Measurements from ENCODE around the gene CREB3L2. TPM values are rescaled to one million over a fixed set of nuclear protein-coding genes. Genes with fewer than 3 reads are reported as not detected.
A peak's percentile ranks its signal among the peaks of the same experiment; 100 is the strongest.

The CREB3L2 gene
- total RNA-seq, 1 donor from 2014 or later: 45.6 TPM

GRCh38 chr7:137967143-137968018, 34.5 kb downstream of the CREB3L2 start:
- Mint-ChIP-seq H3K36me3 (ENCODE audit: low read depth) (peaks cover 6% of the 10 kb centered on the region), H3K27me3 (no peaks in the 10 kb centered on the region)

GRCh38 chr7:137966641-137967142, 35.2 kb downstream of the CREB3L2 start:
- Mint-ChIP-seq H3K27ac (no peak overlapping the region), H3K9me3 (no peaks in the 10 kb centered on the region), H3K36me3 (ENCODE audit: low read depth) (peaks cover 6% of the 10 kb centered on the region), H3K27me3 (no peaks in the 10 kb centered on the region), H3K4me3 (no peak overlapping the region), H3K4me1 (peaks cover 14% of the 10 kb centered on the region)
- no peak for DNase-seq
- intact Hi-C loops (cut with micrococcal nuclease): no loop called here

More at GRCh38 chr7:137967143-137968018, 34.5 kb downstream of the CREB3L2 start:
- Mint-ChIP-seq H3K9me3 (no peaks in the 10 kb centered on the region), H3K4me1 (peaks cover 11% of the 10 kb centered on the region), H3K4me3 (no peak overlapping the region), H3K27ac (no peak overlapping the region)
- intact Hi-C loops (cut with micrococcal nuclease): no loop called here
- no peak for DNase-seq

- no peak overlapping the region for H3K4me3 Mint-ChIP-seq
- DNase-seq: no peak
- no peaks in the 10 kb centered on the region for H3K27me3 Mint-ChIP-seq
- no peaks in the 10 kb centered on the region for H3K9me3 Mint-ChIP-seq
- peaks cover 20% of the 10 kb centered on the region for H3K4me1 Mint-ChIP-seq
- H3K36me3 Mint-ChIP-seq (ENCODE audit: low read depth): peaks cover 6% of the 10 kb centered on the region
- intact Hi-C loops (cut with micrococcal nuclease): no loop called here
- no peak overlapping the region for H3K27ac Mint-ChIP-seq
Observed at GRCh38 chr7:137965942-137966640, 35.8 kb downstream of the CREB3L2 start.

- H3K4me3 Mint-ChIP-seq: no peak overlapping the region
- peaks cover 6% of the 10 kb centered on the region for H3K36me3 Mint-ChIP-seq (ENCODE audit: low read depth)
- intact Hi-C loops (cut with micrococcal nuclease): no loop called here
- H3K27ac Mint-ChIP-seq: no peak overlapping the region
- peaks cover 22% of the 10 kb centered on the region for H3K4me1 Mint-ChIP-seq
- DNase-seq: no peak
- H3K27me3 Mint-ChIP-seq: no peaks in the 10 kb centered on the region
- no peaks in the 10 kb centered on the region for H3K9me3 Mint-ChIP-seq
Observed at GRCh38 chr7:137964824-137965545, 36.9 kb downstream of the CREB3L2 start.

DNA sequence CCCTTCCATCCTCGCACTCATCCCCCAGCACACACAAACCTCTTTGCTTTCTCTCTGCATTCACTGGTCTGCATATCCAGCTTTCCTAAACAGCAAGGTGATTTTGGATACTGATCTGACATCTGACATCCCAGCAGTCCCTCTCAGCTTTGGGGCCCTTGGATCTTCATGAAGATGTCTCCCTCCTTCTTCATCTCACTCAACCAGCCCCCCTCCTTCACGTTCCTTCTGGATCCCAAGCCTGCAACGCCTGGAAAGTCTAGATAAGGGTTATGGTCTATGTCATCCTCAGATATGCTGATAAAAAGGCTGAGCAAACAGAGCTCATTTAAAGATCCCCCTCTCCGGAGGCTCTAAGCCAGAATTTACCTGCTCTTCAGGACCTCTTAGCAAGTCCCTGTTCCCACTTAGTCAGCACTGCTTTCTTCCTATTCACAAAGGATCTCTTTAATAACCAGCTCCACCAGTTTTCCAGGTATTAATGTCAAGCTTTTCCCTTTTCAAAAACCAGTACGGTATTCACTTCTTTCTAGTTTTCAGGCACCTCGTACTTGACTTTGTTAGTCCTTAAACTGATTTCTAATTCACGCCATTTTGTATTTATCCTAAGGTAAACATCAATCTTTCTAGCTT, 38.9 kb downstream of the CREB3L2 start:
- Mint-ChIP-seq H3K36me3 (ENCODE audit: low read depth) (peaks cover 7% of the 10 kb centered on the region), H3K4me1 (peaks cover 22% of the 10 kb centered on the region), H3K27ac (no peak overlapping the region), H3K9me3 (no peaks in the 10 kb centered on the region), H3K4me3 (no peak overlapping the region), H3K27me3 (no peaks in the 10 kb centered on the region)
- no peak for DNase-seq
- intact Hi-C loops (cut with micrococcal nuclease): no loop called here

GRCh38 chr7:137962491-137962874, 39.4 kb downstream of the CREB3L2 start:
- Mint-ChIP-seq H3K9me3 (no peaks in the 10 kb centered on the region), H3K4me1 (peaks cover 19% of the 10 kb centered on the region)
- intact Hi-C loops (cut with micrococcal nuclease): no loop called here

DNA sequence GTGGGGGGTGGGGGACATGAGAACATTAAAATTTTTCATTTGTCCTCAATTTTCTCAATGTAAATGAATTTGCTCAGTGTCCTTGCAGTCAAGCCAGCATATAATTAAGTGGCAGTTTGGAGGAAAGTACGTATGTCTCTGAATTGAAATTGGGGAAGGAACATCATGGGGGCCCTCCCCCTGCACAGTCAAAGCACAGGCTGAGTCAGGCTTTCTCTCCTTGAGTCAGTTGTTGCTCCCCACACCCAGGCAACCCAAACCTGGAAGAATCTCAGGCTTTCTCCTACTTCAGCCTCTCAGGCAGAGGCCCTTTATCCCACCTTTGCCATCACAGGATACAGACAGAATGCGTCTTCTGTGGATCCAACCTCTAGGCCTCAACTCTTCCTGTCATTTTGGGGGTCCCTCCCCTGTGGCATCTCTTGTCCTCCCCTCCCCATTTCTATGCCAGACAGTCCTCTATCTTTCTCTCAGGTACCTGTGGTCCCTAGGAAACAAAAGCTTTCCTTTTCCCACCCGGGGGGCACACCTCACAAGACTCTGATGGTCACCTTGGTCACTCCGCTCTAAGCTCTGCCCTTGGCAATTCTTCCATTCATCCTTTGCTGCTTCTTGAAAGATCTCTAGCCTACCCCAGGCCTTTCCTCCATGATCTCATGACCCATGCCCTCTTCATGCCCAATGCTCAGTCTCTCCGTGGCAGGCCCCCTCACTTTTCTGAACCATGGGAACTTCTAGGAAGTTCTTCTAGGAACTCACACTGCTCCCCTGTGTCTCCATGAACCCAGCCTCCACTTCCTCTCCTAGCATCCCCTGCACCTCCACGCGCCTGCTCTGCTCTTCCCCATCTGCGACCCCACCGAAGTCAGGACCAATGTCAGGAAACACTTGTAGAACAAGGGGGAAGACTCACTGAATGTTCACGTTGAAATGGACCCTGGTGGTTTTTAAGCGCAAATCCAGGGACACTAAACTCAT, 40.4 kb downstream of the CREB3L2 start:
- Mint-ChIP-seq H3K4me3 (no peak overlapping the region), H3K9me3 (no peaks in the 10 kb centered on the region), H3K27ac (peak overlapping the region; percentile 34), H3K36me3 (ENCODE audit: low read depth) (peaks cover 13% of the 10 kb centered on the region), H3K4me1 (peaks cover 19% of the 10 kb centered on the region), H3K27me3 (no peaks in the 10 kb centered on the region)
- DNase-seq: no peak
- intact Hi-C loops (cut with micrococcal nuclease): loop anchor here (1.0 kb wide), 1 partner anchor 41 kb away; the partner anchor contains the start of gene CREB3L2

More at GRCh38 chr7:137962491-137962874, 39.4 kb downstream of the CREB3L2 start:
- DNase-seq: no peak
- Mint-ChIP-seq H3K27me3 (no peaks in the 10 kb centered on the region), H3K36me3 (ENCODE audit: low read depth) (peaks cover 7% of the 10 kb centered on the region), H3K4me3 (no peak overlapping the region), H3K27ac (no peak overlapping the region)

- Mint-ChIP-seq H3K27ac (no peak overlapping the region), H3K36me3 (ENCODE audit: low read depth) (peaks cover 13% of the 10 kb centered on the region), H3K27me3 (no peaks in the 10 kb centered on the region), H3K9me3 (no peaks in the 10 kb centered on the region), H3K4me1 (peaks cover 14% of the 10 kb centered on the region), H3K4me3 (no peak overlapping the region)
- DNase-seq: no peak
- intact Hi-C loops (cut with micrococcal nuclease): no loop called here
Observed at GRCh38 chr7:137960020-137960419, 41.9 kb downstream of the CREB3L2 start.

GRCh38 chr7:137958470-137959431, 43.1 kb downstream of the CREB3L2 start:
- Mint-ChIP-seq H3K4me1 (peaks cover 14% of the 10 kb centered on the region), H3K27me3 (no peaks in the 10 kb centered on the region), H3K27ac (no peak overlapping the region), H3K4me3 (no peak overlapping the region), H3K36me3 (ENCODE audit: low read depth) (peaks cover 13% of the 10 kb centered on the region), H3K9me3 (no peaks in the 10 kb centered on the region)
- no peak for DNase-seq
- intact Hi-C loops (cut with micrococcal nuclease): no loop called here

DNA sequence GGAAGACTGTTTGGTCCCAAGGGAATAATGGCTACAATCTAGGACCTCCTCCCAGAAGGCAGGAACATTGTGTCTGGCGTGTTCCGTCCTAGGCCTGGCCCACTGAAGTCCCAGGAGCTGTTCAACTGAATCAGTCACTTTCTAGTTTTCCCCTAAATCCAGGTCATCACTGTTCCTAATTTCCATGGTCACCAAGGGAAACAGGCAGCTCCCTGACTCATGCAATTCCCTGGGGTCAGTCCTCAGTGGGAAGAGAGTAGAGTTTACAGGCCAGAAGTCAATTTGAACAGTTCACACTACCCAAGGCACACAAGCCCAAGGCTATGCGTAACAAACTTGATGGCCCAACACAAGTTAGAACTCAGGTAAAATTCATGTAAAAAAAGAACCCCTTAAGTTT, 44.0 kb downstream of the CREB3L2 start:
- Mint-ChIP-seq H3K27ac (no peak overlapping the region), H3K27me3 (no peaks in the 10 kb centered on the region), H3K4me3 (no peak overlapping the region), H3K36me3 (ENCODE audit: low read depth) (peaks cover 15% of the 10 kb centered on the region), H3K4me1 (peaks cover 17% of the 10 kb centered on the region), H3K9me3 (no peaks in the 10 kb centered on the region)
- no peak for DNase-seq
- intact Hi-C loops (cut with micrococcal nuclease): no loop called here

DNA sequence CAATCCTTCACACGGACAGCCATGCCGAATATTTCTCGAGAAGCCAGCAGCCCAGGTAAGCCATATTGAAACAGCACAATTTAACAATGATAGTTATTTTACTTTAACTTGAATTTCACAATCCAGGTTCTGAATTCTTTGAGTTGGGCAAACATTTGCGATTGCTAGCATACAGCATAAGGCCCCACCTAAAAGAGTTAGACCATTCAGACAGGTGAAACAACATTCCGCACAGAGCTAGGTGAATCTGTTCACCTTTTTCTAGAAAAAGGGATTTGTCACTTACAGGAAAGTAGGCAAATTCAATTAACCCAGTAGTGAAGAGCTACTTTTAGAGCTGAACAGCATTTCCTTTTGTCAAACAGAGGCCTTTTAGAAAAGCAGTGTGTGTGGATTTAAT, 45.3 kb downstream of the CREB3L2 start:
- H3K36me3 Mint-ChIP-seq (ENCODE audit: low read depth): peaks cover 13% of the 10 kb centered on the region
- no peaks in the 10 kb centered on the region for H3K27me3 Mint-ChIP-seq
- intact Hi-C loops (cut with micrococcal nuclease): no loop called here
- no peak overlapping the region for H3K4me3 Mint-ChIP-seq
- no peak overlapping the region for H3K27ac Mint-ChIP-seq
- H3K9me3 Mint-ChIP-seq: no peaks in the 10 kb centered on the region
- no peak for DNase-seq
- peaks cover 13% of the 10 kb centered on the region for H3K4me1 Mint-ChIP-seq

DNA sequence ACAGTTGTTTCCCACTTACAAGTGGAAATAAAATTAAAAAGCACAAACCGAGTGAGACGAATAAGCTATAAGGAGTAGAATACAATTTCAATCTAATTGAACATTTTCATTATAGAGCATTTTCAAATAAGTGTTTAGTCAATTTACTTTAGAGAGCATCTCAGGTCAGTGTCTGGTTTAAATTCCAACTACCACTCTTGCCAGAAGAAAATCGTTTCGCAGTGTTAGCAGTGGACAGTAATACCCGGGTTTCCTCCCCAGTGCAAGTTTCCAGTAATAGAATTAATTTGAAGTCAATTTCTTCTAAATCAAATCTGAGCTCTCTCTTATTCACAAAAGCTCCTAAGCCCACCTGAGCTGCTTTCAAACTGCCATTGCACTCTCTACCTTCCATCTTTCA, 45.7 kb downstream of the CREB3L2 start:
- H3K4me1 Mint-ChIP-seq: peaks cover 9% of the 10 kb centered on the region
- no peaks in the 10 kb centered on the region for H3K9me3 Mint-ChIP-seq
- no peaks in the 10 kb centered on the region for H3K27me3 Mint-ChIP-seq
- no peak overlapping the region for H3K27ac Mint-ChIP-seq
- intact Hi-C loops (cut with micrococcal nuclease): no loop called here
- peaks cover 13% of the 10 kb centered on the region for H3K36me3 Mint-ChIP-seq (ENCODE audit: low read depth)
- no peak for DNase-seq
- H3K4me3 Mint-ChIP-seq: no peak overlapping the region

Measured in activated CD4-positive, alpha-beta T cell treated with anti-CD3 and anti-CD28 coated beads, Interleukin-2, amount 10 ng/mL, durations not matched to agents 24 days and 14 days (primary cell).